HUES48 (cell line): ENCODE results near the gene RYR3.

Experiments used
- H3K27ac ChIP-seq: one replicate; pipeline ENCODE4 v1.7.0; 2013; ENCODE audit warnings: low read depth, low read length, inconsistent platforms
- H3K27me3 ChIP-seq: 2 replicates; pipeline ENCODE4 v1.6.1; 2013; ENCODE audit warnings: mild to moderate bottlenecking, low read length; ENCODE audit not compliant: control insufficient read depth, insufficient read depth
- H3K36me3 ChIP-seq: 2 replicates; pipeline ENCODE4 v1.6.1; 2013; ENCODE audit warnings: low read length; ENCODE audit not compliant: control insufficient read depth, insufficient read depth
- H3K4me1 ChIP-seq: 2 replicates; pipeline ENCODE4 v1.6.1; 2013; ENCODE audit warnings: mild to moderate bottlenecking, low read length; ENCODE audit not compliant: control insufficient read depth, insufficient read depth
- H3K4me3 ChIP-seq: 2 replicates; pipeline ENCODE4 v1.5.1; 2013; ENCODE audit warnings: mild to moderate bottlenecking, low read depth, low read length
- H3K9ac ChIP-seq: 2 replicates; pipeline ENCODE4 v1.6.1; 2013; ENCODE audit warnings: mild to moderate bottlenecking, low read depth, low read length, moderate library complexity
- H3K9me3 ChIP-seq: 2 replicates; pipeline ENCODE4 v1.6.1; 2013; ENCODE audit warnings: low read length; ENCODE audit not compliant: control insufficient read depth, insufficient read depth

RYR3 gene

DNA sequence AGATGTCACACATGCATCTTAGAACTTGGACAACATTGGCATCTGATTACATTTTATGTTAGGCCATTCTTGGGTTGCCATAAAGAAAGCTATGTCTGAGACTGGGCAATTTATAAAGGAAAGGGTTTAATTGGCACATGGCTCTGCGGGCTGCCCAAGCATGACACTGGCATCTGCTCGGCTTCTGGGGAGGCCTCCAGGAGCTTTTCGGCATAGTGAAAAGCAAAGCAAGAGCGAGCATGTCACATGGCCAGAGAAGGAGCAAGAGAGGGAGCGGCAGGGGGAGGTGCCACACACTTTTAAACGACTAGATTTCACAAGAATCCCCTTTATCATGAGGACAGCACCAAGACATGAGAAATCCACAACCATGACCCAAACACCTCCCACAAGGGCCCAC, 11.3 kb downstream of the RYR3 start:
- Histone ChIP-seq H3K4me3 (no peak overlapping the region), H3K9ac (no peak overlapping the region), H3K36me3 (no peaks in the 10 kb centered on the region), H3K4me1 (no peaks in the 10 kb centered on the region; the same call in 1 of the 2 replicates), H3K9me3 (no peaks in the 10 kb centered on the region), H3K27me3 (no peaks in the 10 kb centered on the region), H3K27ac (no peak overlapping the region)

DNA sequence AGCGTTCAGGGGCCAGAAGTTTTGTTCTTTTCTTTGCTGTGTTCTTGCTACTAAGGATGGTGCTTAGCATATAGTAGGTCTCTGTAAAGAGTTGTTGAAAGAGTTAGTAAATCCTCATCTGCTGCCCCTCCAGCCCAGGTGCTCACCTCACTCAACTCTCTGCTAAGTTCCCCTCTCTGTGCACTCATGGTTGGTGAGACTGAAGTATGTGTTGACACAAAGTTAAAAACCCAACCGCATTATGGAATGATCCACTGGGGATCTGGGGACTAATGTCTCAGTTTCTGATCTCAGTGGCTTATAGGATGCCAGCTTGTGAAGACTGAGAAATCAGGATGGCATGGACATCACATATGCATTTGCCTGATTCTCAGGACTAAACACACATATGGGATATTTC, 13.8 kb downstream of the RYR3 start:
- Histone ChIP-seq H3K4me3 (no peak overlapping the region), H3K4me1 (no peaks in the 10 kb centered on the region), H3K9me3 (no peaks in the 10 kb centered on the region), H3K27ac (no peak overlapping the region), H3K9ac (no peak overlapping the region), H3K27me3 (no peaks in the 10 kb centered on the region), H3K36me3 (no peaks in the 10 kb centered on the region)

DNA sequence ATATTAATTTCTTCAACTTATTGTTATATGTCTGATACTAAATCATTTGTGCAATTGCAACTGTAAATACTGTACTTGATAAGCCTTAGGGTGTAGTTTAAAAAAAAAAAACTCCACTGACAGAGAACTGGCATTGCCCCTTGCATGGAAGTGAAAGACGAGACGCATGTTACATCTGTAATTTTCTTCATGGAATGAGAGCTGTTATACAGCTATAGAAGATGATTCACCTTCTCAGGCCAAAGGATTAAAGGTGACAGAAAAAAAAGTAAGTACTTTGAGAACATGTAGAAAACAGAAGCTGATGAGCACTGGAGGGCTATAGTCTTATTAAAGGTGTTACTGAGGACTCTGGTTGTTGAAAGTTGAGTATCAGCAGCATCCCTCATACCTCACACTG, 16.1 kb downstream of the RYR3 start:
- no peaks in the 10 kb centered on the region; the same call in 1 of the 2 replicates for H3K4me1 ChIP-seq
- H3K27ac ChIP-seq, result no peak overlapping the region
- H3K9me3 ChIP-seq, result no peaks in the 10 kb centered on the region
- no peaks in the 10 kb centered on the region for H3K36me3 ChIP-seq
- H3K9ac ChIP-seq, result no peak overlapping the region
- H3K27me3 ChIP-seq, result no peaks in the 10 kb centered on the region
- no peak overlapping the region for H3K4me3 ChIP-seq

DNA sequence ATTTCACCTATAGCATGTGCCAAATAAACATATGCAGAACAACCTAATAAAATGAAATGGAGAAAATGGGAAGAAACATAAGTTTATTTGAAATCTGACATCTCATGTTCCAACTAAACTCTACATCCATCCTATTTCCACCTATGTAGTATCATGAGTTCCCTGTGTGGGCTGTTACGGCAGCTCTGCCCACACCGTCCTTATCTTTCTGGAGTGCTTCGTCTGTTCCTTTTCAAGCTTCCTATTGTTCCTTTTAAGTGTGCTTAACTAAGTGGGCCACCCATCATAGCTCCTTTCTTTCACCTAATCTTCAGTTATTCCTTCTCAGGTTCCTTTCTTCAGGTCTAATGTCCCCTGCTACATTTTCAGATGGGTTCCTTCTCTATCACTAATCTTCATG, 17.3 kb downstream of the RYR3 start:
- no peak overlapping the region for H3K4me3 ChIP-seq
- H3K9ac ChIP-seq, result no peak overlapping the region
- no peak overlapping the region for H3K27ac ChIP-seq
- H3K36me3 ChIP-seq, result no peaks in the 10 kb centered on the region
- H3K27me3 ChIP-seq, result no peaks in the 10 kb centered on the region
- H3K9me3 ChIP-seq, result no peaks in the 10 kb centered on the region
- H3K4me1 ChIP-seq, result no peaks in the 10 kb centered on the region; the same call in 1 of the 2 replicates

DNA sequence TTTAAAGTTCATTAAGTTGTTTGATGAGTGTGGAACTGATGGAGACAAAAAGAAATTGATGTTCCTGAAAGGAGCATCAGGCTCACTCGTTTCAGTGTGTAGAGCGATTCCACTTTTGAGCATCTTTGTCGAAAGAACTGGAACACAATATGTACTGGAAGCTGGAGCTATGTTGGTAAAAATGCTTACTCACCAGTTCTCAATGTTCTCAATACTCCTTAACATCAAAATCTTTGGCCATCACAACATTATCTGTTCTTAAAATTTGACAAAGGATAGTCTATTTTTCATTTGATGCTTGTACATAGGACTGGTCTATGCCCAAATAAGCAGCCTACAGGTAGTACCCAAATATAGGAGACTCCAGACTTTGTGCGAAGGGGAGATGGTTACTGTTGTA, 18.7 kb downstream of the RYR3 start:
- Histone ChIP-seq H3K4me1 (no peaks in the 10 kb centered on the region; the same call in 1 of the 2 replicates), H3K4me3 (no peak overlapping the region), H3K36me3 (no peaks in the 10 kb centered on the region), H3K27ac (no peak overlapping the region), H3K27me3 (no peaks in the 10 kb centered on the region), H3K9ac (no peak overlapping the region), H3K9me3 (no peaks in the 10 kb centered on the region)

DNA sequence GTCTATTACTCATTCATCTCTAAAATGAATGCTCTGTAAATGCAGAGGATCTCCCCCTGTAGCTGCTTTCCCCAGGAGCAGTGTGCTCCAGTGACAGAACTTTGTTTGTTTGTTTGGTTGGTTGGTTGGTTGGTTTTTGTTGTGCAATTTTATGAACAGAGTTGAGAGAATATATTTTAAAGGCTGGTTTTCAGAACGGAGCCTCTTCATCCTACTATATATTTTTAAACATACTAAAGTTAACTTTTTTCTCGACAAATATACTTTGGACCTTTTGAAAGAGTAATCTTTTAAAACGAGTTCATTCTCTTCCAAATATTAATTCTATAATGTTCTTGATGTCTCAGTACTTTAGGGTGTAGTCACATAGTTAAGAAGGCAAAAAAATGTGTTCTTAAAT, 20.2 kb downstream of the RYR3 start:
- Histone ChIP-seq H3K27me3 (no peaks in the 10 kb centered on the region), H3K36me3 (no peaks in the 10 kb centered on the region), H3K4me1 (no peaks in the 10 kb centered on the region; the same call in 1 of the 2 replicates)

DNA sequence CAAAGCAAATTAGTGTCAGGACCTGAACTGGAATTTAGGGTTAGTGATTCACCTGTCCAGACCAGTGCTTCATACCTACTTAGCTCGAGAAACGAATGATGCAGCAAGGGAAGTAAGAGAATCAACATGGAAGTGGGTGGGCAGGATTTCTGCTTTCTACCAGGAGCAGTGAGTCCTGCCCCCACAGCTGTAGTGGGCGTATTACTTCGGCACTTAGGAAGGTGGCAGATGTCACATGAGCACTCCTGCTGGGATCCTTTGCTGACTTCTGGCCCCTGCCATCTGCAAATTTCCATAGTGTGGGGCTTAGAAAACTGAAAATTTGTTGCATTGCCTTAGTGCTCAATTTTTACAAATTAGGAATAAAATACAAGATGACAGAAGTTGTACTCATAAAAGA, 31.2 kb downstream of the RYR3 start:
- H3K4me1 ChIP-seq, result peaks cover 6% of the 10 kb centered on the region
- H3K9ac ChIP-seq, result no peak overlapping the region
- no peak overlapping the region for H3K4me3 ChIP-seq
- H3K27me3 ChIP-seq, result no peaks in the 10 kb centered on the region
- no peaks in the 10 kb centered on the region for H3K9me3 ChIP-seq
- no peak overlapping the region for H3K27ac ChIP-seq
- H3K36me3 ChIP-seq, result no peaks in the 10 kb centered on the region

More for the DNA sequence above, 20.2 kb downstream of the RYR3 start:
- Histone ChIP-seq H3K27ac (no peak overlapping the region), H3K9me3 (no peaks in the 10 kb centered on the region), H3K4me3 (no peak overlapping the region), H3K9ac (no peak overlapping the region)

DNA sequence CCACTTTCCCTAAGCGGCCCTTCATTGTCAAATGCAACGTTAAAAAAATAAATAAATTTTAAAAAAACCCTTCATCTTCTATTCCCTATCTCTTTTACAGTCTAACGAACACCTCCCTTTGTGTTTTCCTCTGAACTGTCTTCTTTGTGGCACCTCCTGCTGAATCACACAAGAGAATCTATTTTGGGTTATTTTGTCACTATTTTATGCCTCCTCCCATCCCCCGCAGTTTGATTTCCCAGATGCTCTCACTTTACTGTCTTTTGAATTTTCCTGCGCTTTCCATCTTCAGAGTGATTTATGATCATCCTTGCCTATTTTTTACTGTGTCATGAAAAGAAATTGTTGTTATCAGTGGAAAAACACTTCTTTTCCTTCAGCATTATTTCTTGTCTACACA, 32.5 kb downstream of the RYR3 start:
- no peak overlapping the region for H3K4me3 ChIP-seq
- H3K36me3 ChIP-seq, result no peaks in the 10 kb centered on the region
- no peaks in the 10 kb centered on the region for H3K9me3 ChIP-seq
- H3K9ac ChIP-seq, result no peak overlapping the region
- H3K4me1 ChIP-seq, result peaks cover 6% of the 10 kb centered on the region
- no peaks in the 10 kb centered on the region for H3K27me3 ChIP-seq
- no peak overlapping the region for H3K27ac ChIP-seq

DNA sequence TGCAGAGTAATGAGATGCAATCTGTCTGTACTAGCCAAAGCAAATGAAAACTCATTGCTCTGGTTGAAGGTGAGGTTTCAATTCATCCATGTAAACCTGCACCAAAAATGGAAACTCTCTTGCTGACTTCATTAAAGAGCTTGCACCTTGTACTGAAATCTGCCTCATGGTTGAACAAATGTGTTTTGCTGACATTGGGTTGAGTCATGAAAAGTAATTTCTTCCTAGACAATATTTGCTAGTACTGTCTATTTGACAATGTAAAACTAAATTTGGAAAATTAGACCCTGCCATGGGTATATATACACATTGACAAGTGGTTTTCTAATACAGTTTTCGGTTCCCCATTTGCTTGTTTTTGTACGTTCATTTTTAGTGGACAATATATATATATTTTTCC, 33.3 kb downstream of the RYR3 start:
- Histone ChIP-seq H3K27me3 (no peaks in the 10 kb centered on the region), H3K27ac (no peak overlapping the region), H3K4me3 (no peak overlapping the region), H3K4me1 (peaks cover 6% of the 10 kb centered on the region), H3K9me3 (no peaks in the 10 kb centered on the region), H3K9ac (no peak overlapping the region), H3K36me3 (no peaks in the 10 kb centered on the region)

DNA sequence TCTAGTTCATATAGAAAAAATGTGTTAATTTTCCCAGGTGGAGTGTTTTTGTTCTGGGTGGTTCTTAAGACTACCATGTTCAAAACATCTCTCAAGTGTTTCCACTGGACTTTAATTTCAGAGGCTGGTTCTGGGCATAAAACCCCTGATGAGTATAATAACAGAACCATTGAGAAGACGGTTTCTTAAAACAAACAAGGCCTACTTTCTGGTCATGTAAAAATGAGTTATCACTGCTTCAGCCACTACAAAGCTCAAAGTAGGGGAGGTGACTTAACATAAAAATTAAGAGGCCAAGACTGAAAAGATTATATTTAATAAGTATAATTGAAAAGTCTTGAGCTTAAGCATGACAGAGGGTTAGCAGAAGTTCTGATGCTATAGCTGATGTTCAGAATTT, 33.8 kb downstream of the RYR3 start:
- H3K9me3 ChIP-seq, result no peaks in the 10 kb centered on the region
- no peaks in the 10 kb centered on the region for H3K36me3 ChIP-seq
- H3K27ac ChIP-seq, result no peak overlapping the region

DNA sequence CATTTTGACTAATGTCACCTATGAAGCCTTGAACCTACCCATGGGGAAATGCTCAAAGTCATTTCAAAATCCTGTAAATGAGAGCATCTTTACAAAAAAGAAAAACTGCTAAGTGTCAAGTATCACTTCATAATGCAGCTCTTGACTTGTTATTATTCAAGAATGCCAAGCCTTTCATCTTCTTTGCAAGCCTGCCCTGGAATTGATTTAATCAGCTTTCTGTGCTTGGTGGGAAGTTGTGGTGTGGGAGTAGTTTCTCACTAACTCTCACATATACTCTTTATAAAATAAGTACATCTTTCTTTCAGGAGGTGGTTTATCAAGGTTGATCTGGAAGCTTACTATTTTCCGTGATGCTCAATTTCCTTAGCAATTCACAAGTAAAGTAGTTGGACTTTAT, 43.6 kb downstream of the RYR3 start:
- Histone ChIP-seq H3K27me3 (no peaks in the 10 kb centered on the region), H3K36me3 (no peaks in the 10 kb centered on the region), H3K27ac (no peak overlapping the region)

More for the DNA sequence above, 33.8 kb downstream of the RYR3 start:
- Histone ChIP-seq H3K4me3 (no peak overlapping the region), H3K27me3 (no peaks in the 10 kb centered on the region), H3K9ac (no peak overlapping the region), H3K4me1 (peaks cover 6% of the 10 kb centered on the region)

DNA sequence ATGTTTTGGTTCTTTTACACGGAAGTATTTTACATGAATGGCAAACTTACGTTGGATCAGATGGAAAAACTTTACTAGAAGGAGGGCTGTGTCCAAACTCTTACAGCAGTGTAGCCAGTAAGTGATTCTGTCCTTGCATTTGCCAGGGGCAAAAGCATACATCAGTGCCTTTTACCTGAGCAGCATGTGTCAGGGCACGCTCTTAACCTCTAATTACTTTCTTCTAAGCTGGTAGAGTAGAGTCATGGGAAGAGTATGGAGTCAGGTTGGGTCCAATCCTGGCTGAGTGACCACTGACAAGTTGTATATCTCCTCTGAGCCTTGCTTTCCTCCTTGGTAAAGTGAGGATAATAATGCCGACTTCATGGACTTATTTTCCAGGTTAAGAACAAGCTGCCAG, 47.1 kb downstream of the RYR3 start:
- H3K36me3 ChIP-seq, result no peaks in the 10 kb centered on the region
- no peak overlapping the region for H3K9ac ChIP-seq
- no peaks in the 10 kb centered on the region for H3K27me3 ChIP-seq
- no peaks in the 10 kb centered on the region for H3K9me3 ChIP-seq
- no peaks in the 10 kb centered on the region for H3K4me1 ChIP-seq
- no peak overlapping the region for H3K27ac ChIP-seq
- H3K4me3 ChIP-seq, result no peak overlapping the region

More for the DNA sequence above, 43.6 kb downstream of the RYR3 start:
- Histone ChIP-seq H3K9ac (no peak overlapping the region), H3K4me1 (no peaks in the 10 kb centered on the region), H3K9me3 (no peaks in the 10 kb centered on the region), H3K4me3 (no peak overlapping the region)
